ENCODE results near the gene AMFR. TPM values are rescaled to one million over a fixed set of nuclear protein-coding genes. Genes with fewer than 3 reads are reported as not detected.

The AMFR gene
- total RNA-seq, 1 experiment from 2014 or later, result 89.4 TPM

- H3K4me2 ChIP-seq, result no peak overlapping the region
- DNase-seq, result no peak
- POLR2A ChIA-PET (ENCODE audit: unreplicated experiment), result no interaction called here
- no peaks in the 10 kb centered on the region for H3K27me3 ChIP-seq (ENCODE audit: insufficient read depth, low read depth)
- TF ChIP-seq, protein P1, sequence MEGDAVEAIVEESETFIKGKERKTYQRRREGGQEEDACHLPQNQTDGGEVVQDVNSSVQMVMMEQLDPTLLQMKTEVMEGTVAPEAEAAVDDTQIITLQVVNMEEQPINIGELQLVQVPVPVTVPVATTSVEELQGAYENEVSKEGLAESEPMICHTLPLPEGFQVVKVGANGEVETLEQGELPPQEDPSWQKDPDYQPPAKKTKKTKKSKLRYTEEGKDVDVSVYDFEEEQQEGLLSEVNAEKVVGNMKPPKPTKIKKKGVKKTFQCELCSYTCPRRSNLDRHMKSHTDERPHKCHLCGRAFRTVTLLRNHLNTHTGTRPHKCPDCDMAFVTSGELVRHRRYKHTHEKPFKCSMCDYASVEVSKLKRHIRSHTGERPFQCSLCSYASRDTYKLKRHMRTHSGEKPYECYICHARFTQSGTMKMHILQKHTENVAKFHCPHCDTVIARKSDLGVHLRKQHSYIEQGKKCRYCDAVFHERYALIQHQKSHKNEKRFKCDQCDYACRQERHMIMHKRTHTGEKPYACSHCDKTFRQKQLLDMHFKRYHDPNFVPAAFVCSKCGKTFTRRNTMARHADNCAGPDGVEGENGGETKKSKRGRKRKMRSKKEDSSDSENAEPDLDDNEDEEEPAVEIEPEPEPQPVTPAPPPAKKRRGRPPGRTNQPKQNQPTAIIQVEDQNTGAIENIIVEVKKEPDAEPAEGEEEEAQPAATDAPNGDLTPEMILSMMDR (conservative IDR thresholded peaks at IDR 0.05), result no peak
- no peak for TF ChIP-seq EZH2 (IDR thresholded peaks at IDR 0.05; ENCODE audit: low read depth)
- H3K27ac ChIP-seq, result no peak overlapping the region
- H3K4me3 ChIP-seq, result no peak overlapping the region
- no peak overlapping the region for H2AFZ ChIP-seq
- peaks cover 25% of the 10 kb centered on the region for H3K4me1 ChIP-seq (replicated peaks; ENCODE audit: insufficient read depth)
- H4K20me1 ChIP-seq (ENCODE audit: insufficient read depth), result no peaks in the 10 kb centered on the region
- H3K9me3 ChIP-seq (ENCODE audit: insufficient read depth, low read depth), result no peaks in the 10 kb centered on the region
- intact Hi-C loops (cut with micrococcal nuclease; ENCODE audit: unreplicated experiment), result loop anchor here (10.0 kb wide), 1 partner anchor 268 kb away; the partner anchor contains the start of gene MT2A
- no TSS peak for BruUV-seq (replicated peaks)
- H3F3A ChIP-seq (ENCODE audit: insufficient read depth, low read depth), result peaks cover 14% of the 10 kb centered on the region
- H3K9me2 ChIP-seq (ENCODE audit: insufficient read depth), result no peaks in the 10 kb centered on the region
- CTCF ChIA-PET, result no interaction called here
- H3K79me2 ChIP-seq (ENCODE audit: low read depth), result no peaks in the 10 kb centered on the region
- H3K36me3 ChIP-seq (ENCODE audit: low read depth), result no peaks in the 10 kb centered on the region
Observed at GRCh38 chr16:56336711-56337110, 88.6 kb downstream of the AMFR start.

DNA sequence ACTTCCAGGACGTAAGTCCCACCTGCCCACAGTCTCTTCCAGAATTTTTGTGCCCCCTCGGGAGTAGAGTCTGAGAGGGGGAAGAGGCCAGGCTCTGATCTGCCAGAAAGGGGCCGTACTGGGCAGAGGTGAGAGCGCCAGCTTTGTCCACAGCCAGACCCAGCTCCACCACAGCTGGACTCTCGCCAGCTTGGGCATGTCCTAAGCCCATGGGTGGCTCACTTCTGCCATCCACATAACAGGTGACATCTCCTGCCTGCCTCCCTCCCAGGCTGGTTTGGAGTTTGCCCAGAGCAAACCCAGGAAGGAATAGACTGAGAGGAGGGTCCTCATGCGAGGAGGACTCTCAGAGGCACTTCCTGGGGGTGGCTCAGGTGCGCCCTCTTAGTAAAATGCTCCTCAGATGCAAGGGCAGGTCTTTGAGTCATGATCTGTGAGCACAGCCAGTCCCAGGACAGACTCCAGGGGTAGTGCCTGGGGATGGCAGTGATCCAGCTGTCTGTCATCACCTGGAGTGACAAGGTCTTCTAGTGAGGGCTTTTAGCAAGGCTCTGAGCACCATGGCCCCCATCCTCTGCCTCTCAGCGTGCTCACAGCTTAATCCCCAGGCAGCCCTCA is 89.2 kb downstream of the AMFR start:
- H2AFZ ChIP-seq, result no peak overlapping the region
- BruUV-seq (replicated peaks), result no TSS peak
- no peak overlapping the region for H3K27ac ChIP-seq
- intact Hi-C loops (cut with micrococcal nuclease; ENCODE audit: unreplicated experiment), result loop anchor here (10.0 kb wide), 1 partner anchor 269 kb away; the partner anchor contains the start of gene MT2A
- H3K79me2 ChIP-seq (ENCODE audit: low read depth), result no peaks in the 10 kb centered on the region
- H3F3A ChIP-seq (ENCODE audit: insufficient read depth, low read depth), result peaks cover 20% of the 10 kb centered on the region
- no peaks in the 10 kb centered on the region for H3K27me3 ChIP-seq (ENCODE audit: insufficient read depth, low read depth)
- H3K9me2 ChIP-seq (ENCODE audit: insufficient read depth), result no peaks in the 10 kb centered on the region
- POLR2A ChIA-PET (ENCODE audit: unreplicated experiment), result no interaction called here
- H3K4me1 ChIP-seq (replicated peaks; ENCODE audit: insufficient read depth), result peaks cover 31% of the 10 kb centered on the region
- no peak for TF ChIP-seq EZH2 (IDR thresholded peaks at IDR 0.05; ENCODE audit: low read depth)
- TF ChIP-seq, protein P1 (conservative IDR thresholded peaks at IDR 0.05), result no peak
- H3K4me2 ChIP-seq, result no peak overlapping the region
- H4K20me1 ChIP-seq (ENCODE audit: insufficient read depth), result no peaks in the 10 kb centered on the region
- CTCF ChIA-PET, result interaction anchor here (0.6 kb wide), 1 partner anchor 263 kb away, joined by 4 read pairs; no protein-coding TSS in a partner anchor
- DNase-seq, result peak in 1 of 2 experiments; percentile 39
- H3K9me3 ChIP-seq (ENCODE audit: insufficient read depth, low read depth), result no peaks in the 10 kb centered on the region
- no peak overlapping the region for H3K4me3 ChIP-seq
- no peaks in the 10 kb centered on the region for H3K36me3 ChIP-seq (ENCODE audit: low read depth)

- Histone ChIP-seq H3K79me2 (ENCODE audit: low read depth) (no peaks in the 10 kb centered on the region), H2AFZ (no peak overlapping the region), H3K9me3 (ENCODE audit: insufficient read depth, low read depth) (no peaks in the 10 kb centered on the region), H3K36me3 (ENCODE audit: low read depth) (no peaks in the 10 kb centered on the region), H3K9me2 (ENCODE audit: insufficient read depth) (no peaks in the 10 kb centered on the region), H3K4me3 (no peak overlapping the region), H3K4me2 (no peak overlapping the region), H4K20me1 (ENCODE audit: insufficient read depth) (no peaks in the 10 kb centered on the region), H3K27me3 (ENCODE audit: insufficient read depth, low read depth) (no peaks in the 10 kb centered on the region), H3K27ac (no peak overlapping the region), H3F3A (ENCODE audit: insufficient read depth, low read depth) (peaks cover 34% of the 10 kb centered on the region), H3K4me1 (replicated peaks; ENCODE audit: insufficient read depth) (peaks cover 45% of the 10 kb centered on the region)
- ChIA-PET CTCF (interaction anchor here (0.9 kb wide), 1 partner anchor 21 kb away, joined by 3 read pairs; no protein-coding TSS in a partner anchor), POLR2A (ENCODE audit: unreplicated experiment) (no interaction called here)
- TF ChIP-seq, protein P1 (conservative IDR thresholded peaks at IDR 0.05), result no peak
- TF ChIP-seq EZH2 (IDR thresholded peaks at IDR 0.05; ENCODE audit: low read depth), result no peak
- BruUV-seq (replicated peaks), result no TSS peak
- no peak for DNase-seq
- intact Hi-C loops (cut with micrococcal nuclease; ENCODE audit: unreplicated experiment), result loop anchor here (5.0 to 10.0 kb wide), 2 partner anchors 118 to 270 kb away; partner anchors contain the start of genes MT2A, NUDT21 and OGFOD1
Observed at GRCh38 chr16:56334761-56335160, 90.6 kb downstream of the AMFR start.
